HEK293T (cell line): ENCODE results near the gene RAB11FIP3.

ENCODE experiments used
- ARNT ChIP-seq: fragments of 450-650 bp; IDR thresholded peaks from 2 replicates; pipeline ENCODE4 v1.6.1; 2017; ENCODE audit warnings: mild to moderate bottlenecking
- BHLHE40 ChIP-seq: fragments of 450-650 bp; IDR thresholded peaks from 2 replicates; pipeline ENCODE4 v1.6.1; 2016; ENCODE audit warnings: mild to moderate bottlenecking, moderate library complexity, borderline replicate concordance
- CTBP1 ChIP-seq: fragments of 450-650 bp; IDR thresholded peaks from 2 replicates; pipeline ENCODE4 v1.6.1; 2016; ENCODE audit warnings: borderline replicate concordance
- FOXK2 ChIP-seq: fragments of 450-650 bp; IDR thresholded peaks from 2 replicates; pipeline ENCODE4 v1.6.1; 2016; ENCODE audit warnings: mild to moderate bottlenecking
- FOXM1 ChIP-seq: fragments of 450-650 bp; IDR thresholded peaks from 2 replicates; pipeline ENCODE4 v1.6.1; 2017; ENCODE audit warnings: mild to moderate bottlenecking, borderline replicate concordance
- L3MBTL2 ChIP-seq: fragments of 450-650 bp; conservative IDR thresholded peaks from 2 replicates; pipeline ENCODE4 v1.6.1; 2016; ENCODE audit warnings: mild to moderate bottlenecking
- SP1 ChIP-seq: fragments of 450-650 bp; IDR thresholded peaks from 2 replicates; pipeline ENCODE4 v1.6.1; 2017
- SUZ12 ChIP-seq: fragments of 450-650 bp; IDR thresholded peaks from 2 replicates; pipeline ENCODE4 v1.6.1; 2016; ENCODE audit warnings: mild to moderate bottlenecking
- TARDBP ChIP-seq: fragments of 450-650 bp; IDR thresholded peaks from 2 replicates; pipeline ENCODE4 v1.6.1; 2016
- ZNF384 ChIP-seq: fragments of 450-650 bp; IDR thresholded peaks from 2 replicates; pipeline ENCODE4 v1.6.1; 2016

- no peak for TF ChIP-seq SP1
- no peak for TF ChIP-seq TARDBP
- no peak for TF ChIP-seq FOXM1
- TF ChIP-seq L3MBTL2, result no peak
- no peak for TF ChIP-seq FOXK2
- no peak for TF ChIP-seq BHLHE40
- TF ChIP-seq ARNT, result no peak
- no peak for TF ChIP-seq SUZ12
- no peak for TF ChIP-seq CTBP1
- TF ChIP-seq ZNF384, result no peak
These were observed 50.6 kb downstream of the RAB11FIP3 start for GRCh38 chr16:476039-476438.
